Measurements from ENCODE around the gene AQP5.
"Not testable (repeated sequence)": the region's sequence is repeated elsewhere in the genome, so short reads cannot be mapped to it uniquely, and the experiment has no call there.

The AQP5 gene

DNA sequence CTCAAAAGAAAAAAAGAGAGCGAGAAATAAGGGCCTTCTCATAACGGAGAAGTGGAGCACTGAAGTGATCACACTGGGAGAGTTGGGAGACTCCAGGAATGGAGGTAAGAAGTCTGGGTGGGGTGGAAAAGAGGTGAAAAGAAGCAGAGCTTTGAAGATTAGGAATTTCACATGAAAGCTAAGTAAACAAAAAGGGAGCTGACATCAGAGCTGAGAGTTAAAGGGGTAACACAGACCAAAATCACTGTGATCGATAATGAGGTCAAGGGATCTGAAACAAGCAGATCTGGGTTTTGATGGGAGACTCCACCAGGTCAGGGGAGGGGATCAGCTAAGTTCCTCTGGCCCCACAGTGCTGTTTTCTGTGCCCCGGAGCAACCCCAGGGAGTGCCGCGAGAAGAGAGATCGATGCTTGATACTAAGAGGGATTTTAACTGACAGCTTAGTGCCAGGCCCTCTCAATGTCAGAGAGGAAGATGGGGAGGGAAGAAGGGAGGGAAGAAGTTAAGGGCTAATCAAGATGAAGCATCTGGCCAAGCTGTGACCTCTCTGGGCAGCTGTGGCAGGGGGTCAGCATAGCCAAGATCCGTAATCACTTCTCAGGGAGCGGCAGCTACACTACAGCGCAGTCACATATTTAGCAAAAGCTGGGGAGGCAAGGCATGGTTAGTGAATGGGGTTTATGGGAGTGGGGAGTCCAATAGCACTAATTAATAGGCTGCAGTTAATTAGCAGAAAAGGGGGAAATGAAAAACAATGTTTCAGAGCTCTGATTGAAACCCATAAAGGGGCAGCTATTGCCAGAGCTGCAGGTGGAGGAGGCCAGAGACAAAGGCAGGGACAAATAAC, 19.1 kb downstream of the AQP5 start:
- no peak for DNase-seq (ENCODE audit: low read depth in 2 of 2)

GRCh38 chr12:49982246-49983087, 20.8 kb downstream of the AQP5 start:
- DNase-seq (ENCODE audit: low read depth in 2 of 2): no peak

DNA sequence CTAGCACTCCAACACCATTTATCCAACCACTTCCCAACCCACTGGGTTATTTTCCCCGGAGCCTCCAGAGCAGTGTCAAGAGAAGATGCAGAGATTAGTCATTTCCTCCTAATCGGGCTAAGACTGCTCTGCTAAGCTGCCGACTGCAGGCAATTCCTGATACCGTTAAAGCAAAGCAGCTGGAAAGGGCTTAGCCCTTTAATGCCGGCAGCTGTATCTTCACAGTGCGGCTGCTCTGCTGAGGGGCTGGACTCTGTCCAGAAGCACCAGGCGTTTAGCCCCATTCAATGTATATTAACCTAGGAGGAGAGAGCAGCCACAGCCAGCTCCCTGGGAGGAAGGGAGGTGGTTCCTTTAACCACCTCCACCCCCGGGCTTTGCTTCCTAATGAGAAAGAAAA, 22.2 kb downstream of the AQP5 start:
- no peak for DNase-seq (ENCODE audit: low read depth in 2 of 2)

GRCh38 chr12:49984476-49985359, 23.0 kb downstream of the AQP5 start:
- DNase-seq (ENCODE audit: low read depth in 2 of 2): no peak

- peak in 1 of 2 donors; percentile 7 for DNase-seq (ENCODE audit: low read depth in 2 of 2)
These were observed 24.3 kb downstream of the AQP5 start for GRCh38 chr12:49985981-49986380.

- not testable (repeated sequence) for DNase-seq (ENCODE audit: low read depth in 2 of 2)
These were observed 24.8 kb downstream of the AQP5 start for GRCh38 chr12:49986476-49986875.

GRCh38 chr12:49987625-49988303, 26.1 kb downstream of the AQP5 start:
- DNase-seq (ENCODE audit: low read depth in 2 of 2): no peak

GRCh38 chr12:49989400-49989799, 27.7 kb downstream of the AQP5 start:
- not testable (repeated sequence) for DNase-seq (ENCODE audit: low read depth in 2 of 2)

- DNase-seq (ENCODE audit: low read depth in 2 of 2): no peak
These were observed 28.6 kb downstream of the AQP5 start for GRCh38 chr12:49990273-49990672.

GRCh38 chr12:49998453-49998852, 36.8 kb downstream of the AQP5 start:
- no peak for DNase-seq (ENCODE audit: low read depth in 2 of 2)

DNA sequence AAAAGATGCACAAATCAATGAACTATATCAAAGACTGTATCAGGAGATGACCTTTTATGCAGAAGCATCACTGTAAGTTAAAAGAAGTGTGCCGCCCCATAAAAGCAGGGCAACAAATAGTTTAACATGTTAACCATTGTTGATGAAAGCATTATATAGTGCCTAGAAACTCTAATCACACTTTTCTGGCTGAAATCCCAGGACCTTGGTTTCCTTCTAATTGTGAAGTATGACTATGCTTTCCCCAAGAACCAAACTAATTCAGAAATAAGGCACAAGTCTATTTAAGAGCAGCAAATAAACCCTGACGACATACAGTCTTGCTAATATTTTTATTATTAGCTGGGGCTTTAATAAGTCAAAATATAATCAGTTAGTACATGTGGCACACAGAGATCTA, 41.9 kb downstream of the AQP5 start:
- DNase-seq (ENCODE audit: low read depth in 2 of 2): no peak

GRCh38 chr12:50004696-50005095, 43.0 kb downstream of the AQP5 start:
- no peak for DNase-seq (ENCODE audit: low read depth in 2 of 2)

DNA sequence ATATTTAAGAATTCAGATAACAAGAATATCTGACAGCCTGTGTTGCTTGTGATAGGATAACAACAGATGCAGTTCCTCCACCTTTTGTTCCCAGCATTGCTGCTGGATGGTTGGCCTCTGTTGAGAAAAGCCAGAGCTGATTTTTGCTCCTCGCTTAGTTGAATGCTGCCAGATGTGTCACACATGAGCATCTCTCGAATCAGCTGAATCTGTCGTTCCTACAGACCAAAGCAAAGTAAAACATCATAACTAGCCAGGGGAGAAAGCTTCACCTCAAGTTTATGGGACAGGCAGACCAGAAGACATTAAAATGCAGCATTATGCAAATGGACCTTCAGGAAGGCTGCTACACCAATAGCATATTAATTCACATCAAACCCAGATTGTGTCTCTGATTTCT, 43.5 kb downstream of the AQP5 start:
- DNase-seq (ENCODE audit: low read depth in 2 of 2): no peak

GRCh38 chr12:50006280-50006679, 44.6 kb downstream of the AQP5 start:
- no peak for DNase-seq (ENCODE audit: low read depth in 2 of 2)

DNA sequence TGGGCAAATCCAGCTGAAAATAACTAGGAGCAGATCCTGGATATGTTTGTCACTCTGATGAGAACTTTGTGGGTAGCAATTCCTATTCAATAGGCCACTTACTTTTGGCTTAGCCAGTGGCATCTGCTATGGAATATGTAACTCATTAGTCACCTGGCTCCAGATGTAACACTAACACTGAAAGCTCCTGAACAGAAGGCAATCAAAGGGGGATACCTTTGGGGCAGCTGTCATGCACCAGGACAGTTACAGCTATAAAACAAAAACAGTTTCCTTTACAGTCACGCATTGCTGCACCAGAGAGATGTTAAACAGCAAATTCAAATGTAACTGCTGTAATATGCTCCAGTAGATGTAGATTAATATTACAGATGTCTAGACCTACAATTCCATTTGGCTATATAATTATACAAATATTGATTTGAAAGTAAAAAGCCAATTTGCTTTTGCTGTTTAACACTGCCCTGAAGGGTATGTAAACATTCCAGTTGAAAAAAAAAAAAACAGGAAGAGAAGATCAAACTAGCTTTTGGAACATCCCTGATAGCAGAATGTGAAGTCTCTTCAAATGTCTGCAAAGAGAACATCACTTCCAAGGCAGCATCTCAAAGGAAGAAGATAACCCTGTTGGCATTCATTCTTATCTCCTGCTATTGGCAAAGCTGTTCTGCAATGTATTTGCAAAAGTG, 45.2 kb downstream of the AQP5 start:
- DNase-seq (ENCODE audit: low read depth in 2 of 2): no peak

DNA sequence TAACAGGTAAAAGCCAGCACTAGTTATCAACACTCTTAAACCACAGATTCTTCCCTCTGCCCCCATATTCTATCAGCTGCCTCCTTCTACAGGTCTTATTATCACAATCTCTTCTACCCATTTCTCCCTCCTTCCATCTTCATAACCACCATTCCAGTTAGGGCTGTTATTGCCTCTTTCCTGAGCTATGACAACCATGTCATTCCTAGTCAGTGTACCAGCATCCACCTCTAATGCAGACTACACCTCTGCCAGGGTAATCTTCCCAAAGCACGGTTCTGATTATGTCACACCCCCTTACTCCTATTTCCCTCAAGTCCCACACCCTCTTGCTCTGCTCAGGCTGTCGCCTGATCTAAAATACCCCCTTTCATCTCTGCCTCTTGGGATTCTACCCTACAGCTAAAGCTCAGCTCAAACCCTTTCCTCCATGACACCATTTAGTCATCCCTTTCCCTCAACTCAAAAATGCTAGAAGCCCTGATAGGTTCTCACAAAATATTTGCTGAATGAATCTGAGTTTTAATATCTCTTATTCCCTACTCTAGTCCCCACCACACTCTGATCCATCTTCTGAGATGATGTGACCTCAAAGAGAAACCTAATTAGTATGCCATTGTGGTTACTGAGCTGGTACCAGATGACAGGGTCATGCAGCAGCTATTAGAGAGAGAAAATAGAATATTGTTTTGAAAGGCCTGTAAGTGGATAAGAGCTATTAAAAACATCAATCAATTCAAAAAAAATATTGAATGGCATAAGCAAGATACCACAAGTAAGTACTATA, 51.9 kb downstream of the AQP5 start:
- no peak for DNase-seq (ENCODE audit: low read depth in 2 of 2)

GRCh38 chr12:50014342-50014741, 52.7 kb downstream of the AQP5 start:
- no peak for DNase-seq (ENCODE audit: low read depth in 2 of 2)
